Left forelimb (tissue), 1 donor: Measurements from ENCODE around the gene ENDOD1.

Experiments used
- DNase-seq: peaks from one replicate; pipeline ENCODE4 v3.0.0-alpha.2; 2018; ENCODE audit warnings: low spot score

Gene ENDOD1

DNA sequence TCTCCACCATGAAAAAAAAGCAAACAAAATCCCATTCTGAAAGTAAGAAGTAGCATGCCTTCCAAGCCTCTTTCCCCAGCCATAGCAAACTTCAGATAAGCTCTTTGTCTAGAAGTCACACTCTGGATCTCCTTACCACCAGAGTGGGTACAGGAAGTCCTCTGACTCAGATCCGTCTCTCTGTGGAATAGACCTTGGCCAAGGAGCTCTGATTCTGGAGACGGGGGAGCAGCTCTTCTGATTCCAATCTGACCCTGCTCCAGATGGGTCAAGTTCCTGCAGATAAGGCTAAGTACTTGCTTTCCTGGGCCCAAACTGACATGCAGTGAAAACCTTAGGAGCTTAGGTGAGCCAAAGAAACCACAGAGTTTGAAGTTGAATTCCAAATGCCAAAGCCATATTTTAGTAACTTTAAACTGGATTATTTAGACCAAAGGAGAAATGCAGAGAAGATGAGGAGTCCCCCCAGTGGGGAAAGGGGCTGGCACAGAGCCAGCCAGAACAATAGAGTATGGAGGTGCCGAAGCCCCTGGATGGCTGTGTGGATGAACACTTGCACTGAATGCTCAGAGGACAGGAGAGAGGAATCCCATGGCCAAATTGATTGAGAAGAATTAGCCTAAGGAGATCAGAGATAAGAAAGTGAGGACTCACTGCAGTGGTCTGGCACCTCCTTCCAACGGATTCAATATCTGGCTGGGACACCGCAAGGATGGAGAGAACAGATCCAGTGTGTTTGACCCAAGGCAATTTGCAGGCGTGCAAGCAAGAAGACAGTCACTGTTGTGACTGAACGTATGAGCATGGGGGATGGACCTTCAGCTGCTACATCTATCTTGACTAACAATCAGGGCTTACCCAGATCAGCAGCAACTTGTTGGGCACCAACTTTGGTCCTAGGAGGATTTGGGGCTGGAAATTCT lies 54.9 kb downstream of the ENDOD1 start:
- no peak for DNase-seq

DNA sequence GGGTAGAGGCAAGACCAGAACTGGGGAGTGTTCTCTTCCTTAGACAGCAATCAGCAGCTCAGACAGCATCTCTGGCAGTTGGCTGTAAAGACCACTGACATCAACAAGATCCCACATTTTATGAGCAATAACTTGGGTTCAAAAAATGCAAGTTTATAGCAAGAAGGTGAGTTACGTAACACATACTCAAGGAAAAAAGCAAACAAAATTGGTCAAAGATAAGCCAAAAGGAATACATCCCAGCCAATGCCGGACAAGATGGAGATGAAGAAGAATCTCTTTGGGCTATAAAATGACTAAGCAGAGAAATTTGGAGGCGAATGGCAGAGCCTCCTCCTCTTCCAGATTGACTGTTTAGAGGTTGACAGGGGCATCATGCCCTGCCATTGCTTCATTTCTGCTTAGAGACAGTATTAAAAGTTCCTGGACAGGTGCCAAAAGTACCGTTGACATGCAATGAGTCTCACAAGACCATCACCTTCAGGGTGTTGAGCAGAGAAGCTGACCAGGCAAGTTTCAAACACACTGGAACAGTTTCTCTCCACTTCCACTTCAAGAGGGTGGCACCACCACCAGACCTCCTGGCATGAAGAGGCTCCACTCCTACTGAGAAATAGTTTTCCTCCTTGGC lies 55.9 kb downstream of the ENDOD1 start:
- no peak for DNase-seq

DNA sequence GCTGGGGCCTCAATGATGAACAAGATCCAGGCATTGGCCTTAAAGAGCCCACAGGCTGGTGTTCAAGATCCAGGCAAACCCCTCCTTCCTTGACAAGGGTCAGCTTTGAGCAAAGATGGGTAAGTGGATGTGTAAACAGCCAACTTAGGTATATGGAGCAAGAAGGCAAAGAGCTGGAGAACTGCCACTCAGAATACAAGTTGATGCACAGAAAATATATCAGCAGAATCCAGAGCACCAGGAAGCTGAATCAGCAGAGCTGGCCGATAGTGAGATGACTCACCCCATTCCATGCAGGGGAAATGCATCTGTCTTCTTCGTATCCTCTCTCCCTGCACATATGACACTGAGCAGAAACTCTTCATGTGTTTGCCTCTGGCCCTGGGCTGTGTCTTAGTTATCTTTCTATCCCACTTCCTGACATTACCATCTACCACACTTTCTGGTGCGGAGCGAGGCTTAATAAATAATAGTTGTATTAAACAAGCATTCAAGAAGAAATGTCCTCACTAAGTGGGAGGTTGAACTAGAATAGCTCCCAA lies 57.8 kb downstream of the ENDOD1 start:
- no peak for DNase-seq

DNA sequence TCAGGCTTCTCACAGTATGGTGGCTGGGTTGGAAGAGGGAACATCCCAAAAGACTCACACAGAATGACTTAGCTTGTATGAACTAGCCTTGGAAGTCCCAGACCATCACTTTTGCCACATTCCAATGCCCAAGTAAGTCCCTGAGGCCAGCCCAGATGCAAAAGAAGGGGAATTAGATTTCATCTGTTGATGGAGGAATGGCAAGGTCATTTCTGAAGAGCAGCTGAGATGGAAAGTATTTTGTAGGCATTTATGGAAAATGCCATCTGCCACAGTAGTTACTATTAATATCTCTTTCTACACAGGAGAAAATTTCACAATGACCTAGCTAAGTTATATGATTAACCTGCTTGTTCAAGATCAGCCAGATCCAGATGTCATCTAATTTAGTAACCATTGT lies 58.8 kb downstream of the ENDOD1 start:
- DNase-seq = no peak

DNA sequence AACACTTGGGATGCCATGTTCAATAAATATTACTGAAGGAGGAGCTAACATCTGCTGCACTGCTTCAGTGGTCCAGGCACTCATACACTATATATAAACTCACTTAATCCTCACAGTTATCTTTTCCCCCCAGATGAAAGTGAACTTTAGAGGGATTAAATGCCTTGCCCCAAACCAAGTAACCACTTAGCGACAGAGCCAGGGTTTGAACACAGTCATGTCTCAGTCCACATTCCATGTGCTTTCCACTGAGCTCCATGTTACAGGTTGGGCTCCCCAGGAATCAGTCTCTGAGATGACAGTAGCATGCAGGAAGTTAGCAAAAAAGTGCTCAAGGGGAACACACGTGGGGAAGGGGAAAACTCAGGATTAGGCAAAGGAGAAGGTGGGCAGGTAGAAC lies 59.3 kb downstream of the ENDOD1 start:
- no peak for DNase-seq

DNA sequence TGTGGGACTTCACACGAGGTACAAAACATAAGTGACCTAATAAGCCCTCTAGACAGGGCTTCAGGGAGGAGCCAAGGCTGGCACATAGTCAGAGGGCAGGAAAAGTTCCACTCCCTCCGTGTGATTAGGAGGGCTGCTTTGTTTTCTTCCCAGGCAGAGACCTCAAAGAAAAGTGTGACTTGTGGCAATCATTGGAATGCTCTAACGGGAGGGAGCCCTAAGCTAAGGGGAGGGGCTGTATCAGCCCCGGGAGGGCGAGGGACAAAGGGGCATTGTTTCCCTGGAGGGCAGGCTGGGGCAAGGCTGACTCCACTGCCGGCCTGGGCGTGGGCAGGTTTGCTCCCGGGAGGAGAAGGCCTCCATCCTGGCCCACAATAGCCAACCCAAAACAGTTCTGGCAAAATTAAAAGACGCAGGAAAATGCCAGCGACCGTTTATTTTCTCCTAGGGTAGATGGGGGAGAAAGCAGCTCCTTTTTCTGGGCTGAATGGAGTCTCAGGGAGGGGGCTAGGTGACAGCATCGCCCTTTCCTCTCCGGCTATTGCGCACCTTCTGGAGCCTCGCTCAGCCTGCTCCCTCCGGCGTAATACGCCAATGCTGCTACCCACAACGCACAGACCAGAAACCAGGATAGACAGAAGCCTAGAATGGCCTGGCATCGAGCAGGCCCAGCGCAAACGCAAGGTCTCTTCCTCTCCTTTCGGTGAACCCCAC lies 60.2 kb downstream of the ENDOD1 start:
- DNase-seq = no peak

DNA sequence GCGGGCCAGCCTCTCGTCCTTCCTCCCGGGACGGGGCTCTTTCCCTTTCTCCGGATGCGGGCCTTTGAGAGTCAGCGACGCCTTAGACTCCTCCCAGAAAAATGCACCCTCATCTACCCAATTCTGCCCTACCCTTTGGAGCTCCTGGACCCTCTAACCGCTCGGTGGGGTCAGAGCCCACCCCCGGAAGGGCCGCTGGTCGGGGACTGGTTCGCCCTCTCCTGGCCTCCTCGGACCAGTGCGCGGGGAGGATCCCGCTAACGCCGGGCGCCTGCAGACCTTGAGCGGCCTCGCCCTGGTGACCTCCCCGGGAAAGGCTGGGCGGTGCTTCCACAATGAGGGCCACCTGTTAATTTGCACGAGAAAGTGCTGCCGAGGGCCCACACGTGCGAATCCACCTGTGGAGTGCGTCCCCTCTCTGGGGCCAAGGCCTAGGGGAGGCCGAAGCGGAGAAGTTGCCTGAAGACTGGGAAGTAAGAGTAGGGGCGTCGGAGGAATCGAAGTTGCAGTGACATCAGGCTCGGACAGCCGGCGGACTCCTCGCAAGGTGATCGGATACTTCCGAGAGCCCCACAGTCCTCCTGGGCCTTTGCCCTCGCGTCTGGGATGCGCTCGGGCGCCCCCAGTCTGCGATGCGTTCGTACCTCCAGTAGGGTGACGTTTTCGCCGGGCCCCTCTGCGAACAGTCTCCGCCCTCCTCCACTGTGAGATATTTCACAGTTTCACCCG lies 61.5 kb downstream of the ENDOD1 start:
- peak; percentile 92 for DNase-seq

DNA sequence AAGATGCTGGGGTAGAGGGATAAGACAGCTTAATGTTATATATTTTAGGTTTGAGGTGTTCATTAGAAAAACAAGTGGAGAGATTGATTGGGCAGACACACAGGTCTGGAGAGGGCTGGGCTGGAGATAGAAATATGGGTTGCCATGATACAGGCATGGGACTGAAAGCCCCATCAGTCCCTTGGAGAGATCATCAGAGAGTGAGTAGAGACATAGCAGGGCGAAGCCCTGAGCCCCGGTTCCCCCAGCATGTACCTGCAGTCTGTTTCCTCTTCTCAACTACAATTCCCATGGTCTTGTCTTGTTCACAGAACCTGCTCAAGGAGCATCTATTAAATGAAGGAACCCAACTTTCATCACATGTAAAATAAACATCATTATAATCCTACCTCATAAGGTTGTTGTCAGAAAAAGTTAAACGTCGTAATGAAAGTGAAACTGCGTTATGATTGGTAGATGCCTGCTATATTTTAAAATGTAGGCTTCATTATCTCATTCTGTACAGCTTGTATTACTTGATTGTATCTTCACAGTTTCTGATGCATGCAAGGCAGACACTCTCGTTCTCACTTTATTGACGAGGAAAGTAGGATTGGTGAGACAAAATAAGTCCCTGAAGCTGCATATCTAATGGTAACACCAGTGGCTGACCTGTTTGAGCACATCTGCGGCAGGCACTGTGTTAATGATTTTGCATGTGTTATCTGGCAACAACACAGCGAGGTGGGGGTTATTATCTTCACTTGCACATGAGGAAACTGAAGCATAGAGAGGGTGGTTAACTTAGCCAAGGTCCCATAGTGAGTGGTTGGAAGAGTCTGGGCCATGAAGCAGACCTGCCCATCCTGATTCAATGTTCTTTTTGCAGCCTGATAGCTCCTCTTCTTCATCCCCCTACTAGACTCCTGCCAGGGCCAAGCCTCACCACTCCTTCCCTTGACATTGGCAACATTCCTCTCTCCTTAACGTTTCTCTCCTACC lies 63.5 kb downstream of the ENDOD1 start:
- DNase-seq = no peak

DNA sequence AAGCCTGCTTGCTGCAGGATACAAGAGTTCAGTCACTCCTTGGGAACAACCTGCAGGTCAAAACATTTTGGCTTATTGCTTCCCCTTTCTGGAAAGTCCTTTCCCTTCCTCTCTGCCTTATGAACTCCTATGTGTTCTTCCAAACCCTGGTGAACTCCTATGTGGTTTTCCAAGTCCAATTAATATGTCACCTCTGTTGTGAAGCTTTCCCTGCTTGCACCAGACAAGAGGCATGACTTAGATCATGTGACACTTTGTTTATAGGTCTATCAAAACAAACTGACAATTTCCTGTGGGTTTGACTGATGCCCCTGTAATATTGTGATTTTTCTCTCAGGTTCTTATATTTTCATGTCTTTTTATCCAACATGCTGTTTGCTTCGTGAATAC lies 64.2 kb downstream of the ENDOD1 start:
- DNase-seq = no peak

DNA sequence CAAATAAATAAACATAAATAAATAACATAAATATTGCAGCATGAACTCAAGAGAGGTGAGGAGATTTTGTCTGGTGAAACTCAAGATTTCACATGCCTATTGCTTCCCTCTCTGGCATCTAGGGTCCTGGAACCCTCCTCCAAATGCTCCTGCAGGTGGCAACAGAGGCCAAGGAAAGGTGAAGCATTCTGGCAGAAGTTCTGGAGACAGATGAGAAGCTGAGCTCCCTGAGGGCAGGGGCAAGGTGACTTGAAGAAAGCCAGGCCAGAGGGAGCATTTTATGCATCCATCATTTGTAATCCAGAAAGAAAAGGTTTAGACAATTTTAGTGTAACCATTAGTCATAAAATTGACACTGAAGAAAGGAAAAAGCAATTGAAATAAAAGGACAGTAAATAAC lies 64.9 kb downstream of the ENDOD1 start:
- no peak for DNase-seq

DNA sequence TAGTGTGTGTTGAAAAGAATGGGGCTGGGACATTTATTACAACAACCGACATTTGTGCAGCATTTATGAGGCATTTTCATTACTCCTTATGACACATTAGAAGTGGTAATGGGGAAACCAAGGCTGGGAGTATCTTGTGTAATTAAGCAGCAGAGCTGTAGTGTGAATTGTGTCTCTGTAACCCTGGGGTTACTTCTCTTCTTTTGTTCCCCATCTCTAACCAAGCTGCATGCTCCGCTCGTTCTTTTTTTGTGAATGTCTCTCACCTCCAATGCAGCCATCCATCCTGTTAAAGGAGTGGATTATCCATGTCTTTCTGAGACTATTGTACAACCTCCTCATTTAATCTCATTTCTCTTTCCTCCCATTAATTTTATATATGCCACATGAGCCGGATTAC lies 65.7 kb downstream of the ENDOD1 start:
- DNase-seq = no peak

DNA sequence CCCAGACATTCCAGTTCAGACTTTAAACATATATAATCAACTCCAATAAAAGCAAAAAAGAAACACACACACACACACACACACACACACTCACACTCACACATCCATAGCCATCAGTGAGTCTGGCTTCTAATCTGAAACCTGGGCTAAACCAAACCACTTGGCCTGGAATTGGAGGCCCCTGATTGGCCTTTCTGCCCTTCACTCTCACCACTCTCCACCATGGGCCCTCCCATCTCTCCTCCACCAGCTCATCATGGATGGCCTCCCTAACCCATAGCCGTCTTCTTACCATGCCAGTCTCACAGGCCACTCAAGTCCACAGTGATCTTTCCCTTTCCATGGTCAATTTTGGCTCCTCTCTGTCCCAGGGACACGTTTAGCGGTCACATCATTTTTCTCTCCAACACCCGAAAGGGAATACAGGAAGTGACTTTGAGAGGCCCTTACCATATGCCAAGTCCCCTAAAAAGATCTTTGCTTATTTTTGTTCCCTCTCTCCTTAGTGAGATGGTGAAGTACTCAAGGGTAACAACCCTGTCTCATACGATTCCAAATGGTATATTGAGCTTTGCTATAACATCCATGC lies 66.6 kb downstream of the ENDOD1 start:
- DNase-seq = no peak

DNA sequence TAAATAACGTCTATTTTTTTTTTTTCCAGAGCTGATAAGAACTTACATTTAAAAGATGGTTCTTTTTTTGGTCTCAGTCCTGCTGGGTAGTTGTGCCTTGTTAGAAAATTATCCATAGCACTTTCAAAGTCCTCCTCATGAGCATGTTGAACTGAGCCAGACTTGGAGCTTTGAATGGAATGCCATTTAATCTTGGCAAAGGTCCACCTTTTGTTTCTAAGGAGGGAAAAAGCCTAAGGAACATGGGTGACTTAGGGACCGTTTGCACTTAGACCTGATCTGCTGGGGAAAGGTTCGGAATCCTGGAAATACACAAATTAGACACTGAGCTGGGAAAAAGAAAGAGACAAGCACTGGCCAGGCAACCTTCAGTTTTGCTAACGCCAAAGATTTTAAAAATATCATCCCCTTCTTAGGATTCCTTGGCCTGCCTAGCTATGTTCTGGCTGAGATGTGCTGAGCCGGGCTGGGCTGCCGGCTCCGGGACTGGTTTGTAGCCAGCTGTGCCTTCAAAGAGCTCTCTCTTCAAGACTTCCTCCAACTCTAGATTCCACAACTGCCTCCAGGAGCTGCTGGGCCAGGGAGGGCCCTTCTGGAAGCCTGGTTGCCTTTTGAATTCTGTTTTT lies 67.4 kb downstream of the ENDOD1 start:
- DNase-seq = peak; percentile 76

DNA sequence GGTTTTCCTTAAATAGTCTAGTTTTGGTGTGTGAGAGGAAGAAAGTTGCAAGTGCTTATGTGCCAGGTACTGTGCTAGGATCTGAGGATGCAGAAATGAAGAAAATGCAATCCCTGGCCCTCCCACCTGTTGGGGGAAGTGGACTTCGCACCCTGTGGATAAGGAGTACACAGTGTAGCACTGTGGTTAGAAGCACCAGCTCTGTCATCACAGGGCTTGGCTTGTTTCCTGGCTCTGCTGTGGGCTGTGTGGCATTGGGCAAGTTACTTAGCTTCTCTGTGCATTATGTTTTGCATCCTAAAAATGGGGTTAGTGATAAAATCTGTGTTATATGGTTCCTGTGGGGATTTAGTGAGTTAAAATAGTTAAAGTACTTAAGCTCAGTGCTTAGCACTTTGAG lies 68.2 kb downstream of the ENDOD1 start:
- DNase-seq = no peak

DNA sequence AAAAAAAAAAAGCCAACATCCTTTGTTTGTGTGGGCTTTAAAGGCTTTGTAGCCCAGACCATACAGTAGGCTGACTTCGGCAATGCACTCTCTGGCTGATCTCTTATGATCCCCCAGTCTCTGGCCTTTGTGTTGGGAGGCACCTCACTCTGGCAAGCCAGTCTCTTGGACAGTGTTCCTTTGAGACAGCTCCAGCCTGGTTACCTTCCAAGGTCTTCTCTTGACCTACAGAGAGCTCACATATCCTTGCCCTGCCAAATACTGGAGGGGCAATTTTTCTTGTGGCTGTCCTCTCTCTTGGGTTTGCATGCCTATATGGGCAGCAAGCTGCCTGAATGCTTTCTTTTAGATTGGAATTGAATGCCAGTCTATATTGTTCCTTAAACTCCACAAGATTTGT lies 71.6 kb downstream of the ENDOD1 start:
- no peak for DNase-seq

DNA sequence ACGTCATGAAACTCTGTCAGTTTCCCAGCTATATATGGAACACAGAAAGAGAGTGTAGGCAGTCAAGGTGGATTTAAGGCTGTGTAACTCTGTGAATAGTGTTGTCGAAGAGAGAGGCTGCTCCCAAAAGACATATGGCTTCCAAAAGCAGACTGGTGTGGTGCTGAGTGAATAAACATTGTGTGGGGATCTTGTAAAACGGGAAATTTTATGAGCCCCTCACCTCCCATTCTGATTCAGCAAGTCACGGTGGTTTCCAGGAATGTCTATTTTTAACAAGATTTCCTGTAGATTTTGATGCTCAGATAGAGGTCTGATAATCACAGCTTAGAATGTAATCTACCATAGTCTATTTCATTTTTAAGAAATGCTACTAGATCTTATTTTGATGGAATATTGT lies 73.5 kb downstream of the ENDOD1 start:
- DNase-seq = no peak

DNA sequence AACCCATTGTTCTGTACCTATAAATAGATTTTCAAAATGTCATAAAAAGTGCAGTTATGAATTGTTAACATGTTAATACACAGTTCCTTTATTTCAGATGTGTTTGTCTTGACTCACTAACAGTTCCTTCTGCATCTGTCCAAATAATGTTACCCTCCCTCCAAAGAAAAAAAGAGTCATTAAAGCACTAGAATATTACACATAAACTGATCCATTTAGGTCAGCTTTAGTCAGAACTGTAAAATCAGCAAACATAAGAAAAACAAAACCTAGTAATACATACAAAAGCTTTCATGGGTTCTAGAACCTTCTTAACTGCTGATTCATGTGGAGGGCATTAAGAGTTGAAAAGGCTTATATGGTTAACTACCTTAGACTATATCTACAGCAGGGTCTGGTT lies 76.0 kb downstream of the ENDOD1 start:
- no peak for DNase-seq

DNA sequence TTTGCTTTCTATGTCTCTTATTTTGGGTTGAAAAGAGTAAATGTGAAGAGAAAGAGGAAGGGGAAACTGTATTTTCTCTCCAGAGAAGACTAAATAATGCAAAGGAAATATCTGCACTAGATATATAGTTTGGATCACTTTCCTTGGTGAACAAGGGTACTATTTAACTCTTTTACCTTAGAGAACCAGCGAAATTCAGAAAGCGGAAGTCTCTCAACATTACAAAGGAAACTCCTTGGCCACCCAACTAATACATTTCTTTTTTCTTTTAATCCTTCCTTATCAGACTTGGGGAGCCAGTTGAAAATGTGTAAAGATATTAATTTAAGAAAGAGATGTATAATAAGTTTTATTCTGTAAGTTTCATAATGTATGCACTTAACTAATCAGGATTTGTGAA lies 77.1 kb downstream of the ENDOD1 start:
- no peak for DNase-seq

DNA sequence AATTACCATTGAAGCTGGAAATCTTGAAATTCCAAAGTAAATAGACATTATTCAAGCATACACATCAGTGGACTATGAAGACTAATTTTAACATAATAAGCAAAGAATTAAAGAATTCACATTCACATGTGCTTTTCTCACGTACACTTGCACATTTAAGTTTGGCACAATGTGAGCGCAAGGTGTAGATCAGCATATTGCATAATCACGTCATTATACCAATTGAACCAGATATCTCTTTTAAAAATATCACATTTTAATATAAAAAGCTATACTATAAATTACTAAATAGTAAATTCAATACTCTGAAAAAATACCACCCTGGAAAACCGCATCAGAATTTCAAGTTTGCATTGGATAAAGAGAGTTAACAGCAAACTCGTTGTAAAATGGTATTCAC lies 80.6 kb downstream of the ENDOD1 start:
- no peak for DNase-seq

DNA sequence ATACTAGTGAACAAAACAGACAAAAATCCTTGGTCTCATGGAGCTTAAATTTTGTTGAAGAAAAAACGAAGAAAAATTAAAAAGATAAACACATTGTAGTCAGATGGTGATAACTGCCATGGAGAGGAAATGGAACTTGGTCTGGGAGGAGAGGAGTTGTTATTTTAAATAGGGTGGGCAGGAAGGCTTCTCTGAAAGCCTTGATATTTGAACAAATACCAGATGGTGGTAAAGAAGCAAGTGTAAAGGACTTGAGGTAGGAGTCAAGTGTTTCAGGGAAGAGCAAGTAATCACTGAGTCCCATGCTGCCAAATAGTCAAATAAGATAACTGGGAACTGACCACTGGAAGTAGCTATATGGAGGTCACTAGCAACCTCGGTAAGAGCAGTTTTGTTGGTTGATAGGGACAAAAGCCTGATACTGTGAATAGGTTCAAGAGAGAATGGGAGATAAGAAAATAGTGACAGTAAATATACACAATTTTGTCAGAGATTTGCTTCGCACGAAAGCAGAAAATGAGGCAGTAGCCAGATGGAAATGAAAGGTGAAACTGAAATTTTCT lies 86.3 kb downstream of the ENDOD1 start:
- DNase-seq = no peak
